ENCODE data around the gene RPP21. TPM values are rescaled to one million over a fixed set of nuclear protein-coding genes. Genes with fewer than 3 reads are reported as not detected.

RPP21 gene
- total RNA-seq, result 11.2 and 24.6 TPM in 2 replicates
- polyA plus RNA-seq (2012), result 32.9 TPM

DNA sequence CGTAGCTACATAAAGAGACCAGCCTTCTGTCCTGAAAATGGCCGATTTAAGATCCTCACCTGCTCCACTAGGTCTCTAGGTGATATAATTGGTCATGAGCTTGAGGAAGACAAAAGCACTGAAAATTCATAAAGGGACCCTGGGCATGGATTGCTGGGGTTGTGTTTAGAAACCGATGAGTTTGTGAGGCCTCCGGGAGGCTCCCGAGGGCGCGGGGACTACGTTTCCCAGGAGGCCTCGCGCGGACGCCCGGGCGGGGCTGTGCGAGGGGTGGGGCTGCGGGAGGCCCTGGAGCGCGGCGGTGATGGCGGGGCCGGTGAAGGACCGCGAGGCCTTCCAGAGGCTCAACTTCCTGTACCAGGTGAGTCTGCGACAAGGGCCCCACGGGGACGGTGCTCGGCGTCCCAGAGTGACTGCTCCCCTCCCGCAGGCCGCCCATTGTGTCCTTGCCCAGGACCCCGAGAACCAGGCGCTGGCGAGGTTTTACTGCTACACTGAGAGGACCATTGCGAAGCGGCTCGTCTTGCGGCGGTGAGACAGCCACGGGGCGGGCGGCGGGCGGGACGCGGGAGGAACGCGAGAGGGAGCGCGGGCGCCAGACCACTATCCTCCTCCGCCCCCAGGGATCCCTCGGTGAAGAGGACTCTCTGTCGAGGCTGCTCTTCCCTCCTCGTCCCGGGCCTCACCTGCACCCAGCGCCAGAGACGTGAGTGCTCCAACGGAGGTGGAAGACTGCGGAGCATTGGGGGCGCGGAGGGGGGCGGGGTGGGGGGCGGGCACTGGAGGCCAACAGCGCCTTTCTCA is at the start of gene RPP21:
TSS of gene RPP21 (plus strand) at position 289 of the 804 bp plus-strand sequence. CDS start at position 305, 16 bp downstream.
- DNase-seq (ENCODE audit: low read depth), result peak; percentile 82

DNA sequence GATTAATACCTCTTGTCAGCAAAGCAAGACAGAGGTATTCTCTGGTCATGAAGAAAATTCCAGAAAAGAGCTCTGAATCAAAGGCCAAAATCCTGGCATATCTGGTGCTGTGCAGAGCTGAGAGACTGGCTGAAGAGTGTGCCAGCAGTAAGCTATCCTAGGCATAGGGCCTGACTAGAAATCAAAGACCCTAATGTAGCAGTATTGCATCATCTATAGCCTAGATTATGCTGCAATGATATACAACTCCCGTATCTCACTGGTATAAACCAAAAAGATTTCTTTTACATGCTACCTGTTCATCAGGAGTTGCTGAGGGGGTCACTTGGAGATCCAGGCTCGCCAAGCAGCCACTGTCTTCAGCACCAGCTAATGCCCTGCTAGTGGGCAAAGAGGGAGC is 49.1 kb upstream of the RPP21 start:
- DNase-seq (ENCODE audit: low read depth), result no peak

DNA sequence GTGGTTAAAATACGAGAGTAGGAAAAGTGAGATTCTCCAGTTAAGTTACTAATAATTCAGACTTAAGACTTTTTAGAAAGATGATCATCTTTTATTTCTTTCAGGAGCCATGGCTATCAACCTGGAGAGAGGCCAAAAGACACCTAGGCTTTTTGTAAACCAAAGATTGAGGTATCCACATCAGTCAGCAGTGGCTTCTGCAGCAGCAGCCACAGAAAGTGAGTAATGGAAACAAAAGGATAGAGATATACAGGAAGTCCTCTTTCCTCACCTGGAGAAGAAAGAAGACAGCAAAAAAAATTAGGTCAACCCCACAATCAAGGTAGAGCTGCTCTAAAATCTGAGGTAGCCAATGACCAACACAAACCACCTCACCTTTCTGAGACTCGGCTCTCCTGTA is 41.0 kb upstream of the RPP21 start:
- no peak for DNase-seq (ENCODE audit: low read depth)

DNA sequence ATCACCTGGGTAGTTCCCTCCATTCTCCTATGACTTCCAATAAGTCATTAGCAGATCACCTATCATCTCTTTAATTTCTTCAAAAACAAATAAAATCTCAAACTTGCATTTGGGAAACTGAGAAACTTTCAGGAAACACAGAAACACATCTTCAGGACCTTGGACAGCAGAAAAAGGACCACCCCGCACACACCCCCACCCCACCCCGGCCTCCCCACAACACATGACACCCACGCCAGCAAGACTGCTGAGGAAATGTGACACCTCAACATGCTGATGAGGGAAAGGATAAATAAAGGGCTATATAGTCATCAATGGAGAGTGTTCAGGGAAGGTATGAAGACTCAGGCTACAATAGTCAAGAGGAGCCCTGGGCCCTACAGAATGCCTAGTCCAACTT is 33.9 kb upstream of the RPP21 start:
- DNase-seq (ENCODE audit: low read depth), result peak; percentile 54

DNA sequence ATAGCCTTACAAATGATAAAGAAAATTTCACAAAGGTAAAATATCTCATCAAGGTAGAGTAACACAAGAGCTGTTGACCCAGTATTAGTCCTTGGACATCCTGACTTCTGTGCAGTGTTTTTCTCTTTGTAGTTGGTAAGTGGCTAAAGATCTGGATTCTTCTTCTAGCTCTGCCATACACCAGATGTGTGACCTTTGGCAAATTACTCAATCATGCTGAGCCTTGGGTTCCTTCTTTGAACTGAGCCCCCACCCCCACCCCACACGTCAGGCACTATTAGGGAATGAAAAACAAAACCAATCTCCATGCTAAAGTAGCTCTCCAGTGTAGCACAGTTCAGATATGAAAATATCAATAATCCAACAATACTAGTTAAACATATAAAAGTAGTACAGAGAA is 33.3 kb upstream of the RPP21 start:
- DNase-seq (ENCODE audit: low read depth), result no peak

DNA sequence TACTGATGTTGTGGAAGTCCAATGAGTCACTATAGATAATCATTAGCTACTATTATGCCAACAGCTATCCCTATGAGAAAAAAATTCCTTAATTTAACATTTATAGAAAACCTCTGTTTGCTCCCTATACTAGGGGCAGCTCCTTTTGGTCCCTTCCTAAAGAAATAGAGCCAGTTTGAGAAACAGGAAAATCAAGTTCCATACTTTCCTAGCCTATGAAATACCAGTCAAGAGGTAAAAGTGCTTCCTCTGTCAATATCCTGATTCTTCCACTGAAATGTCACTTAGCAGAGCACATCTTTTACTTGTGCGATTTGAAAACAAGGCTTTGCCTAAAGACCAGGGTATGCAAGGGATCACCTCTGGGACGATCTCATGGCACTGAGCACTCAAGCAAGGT is 32.7 kb upstream of the RPP21 start:
- no peak for DNase-seq (ENCODE audit: low read depth)

DNA sequence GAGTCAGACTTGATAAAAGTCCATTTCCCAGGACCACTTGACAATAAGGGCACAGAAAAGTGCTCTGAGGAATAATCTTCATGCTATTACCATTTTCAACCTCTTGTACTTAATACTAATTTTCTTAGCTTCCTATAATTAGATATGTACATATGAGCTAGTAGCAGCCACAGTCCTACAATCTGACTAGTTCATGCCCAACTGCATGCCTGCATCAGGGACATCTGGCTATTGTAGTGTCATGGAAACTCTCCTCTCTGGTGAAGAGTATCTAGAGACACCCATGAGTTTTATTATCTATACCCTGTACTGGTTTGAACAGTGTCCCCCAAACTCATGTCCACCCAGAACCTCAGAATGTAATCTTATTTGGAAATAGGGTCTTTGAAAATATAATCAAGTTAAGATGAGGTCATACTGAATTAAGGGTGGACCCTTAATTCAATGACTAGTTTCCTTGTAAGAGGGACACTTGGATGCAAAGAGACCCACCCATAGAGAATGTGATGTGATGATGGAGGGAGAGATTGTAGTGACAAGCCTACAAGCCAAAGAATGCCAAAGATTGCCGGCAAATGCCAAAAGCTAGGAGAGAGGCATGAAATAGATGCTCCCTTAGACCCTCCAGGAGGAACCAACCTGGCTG is 32.2 kb upstream of the RPP21 start:
- DNase-seq (ENCODE audit: low read depth), result no peak

DNA sequence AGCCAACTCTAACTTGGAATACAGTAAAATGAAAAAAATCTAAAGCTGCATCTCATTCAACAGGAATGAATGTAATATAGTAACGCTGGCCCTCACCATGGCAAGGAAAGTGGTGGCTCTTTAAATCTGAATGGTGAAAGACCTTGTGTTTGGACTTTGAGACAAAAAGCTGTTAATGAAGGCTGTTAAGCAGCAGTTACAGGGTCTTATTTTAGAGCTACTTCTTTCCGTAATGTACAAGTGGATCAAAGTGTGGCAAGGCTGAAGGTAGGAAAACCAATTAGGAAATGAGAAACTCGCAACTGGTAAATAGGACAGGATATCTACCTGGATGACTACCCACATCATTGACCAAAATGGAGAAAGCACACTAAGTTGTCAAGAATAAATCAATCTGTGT is 29.8 kb upstream of the RPP21 start:
- no peak for DNase-seq (ENCODE audit: low read depth)

DNA sequence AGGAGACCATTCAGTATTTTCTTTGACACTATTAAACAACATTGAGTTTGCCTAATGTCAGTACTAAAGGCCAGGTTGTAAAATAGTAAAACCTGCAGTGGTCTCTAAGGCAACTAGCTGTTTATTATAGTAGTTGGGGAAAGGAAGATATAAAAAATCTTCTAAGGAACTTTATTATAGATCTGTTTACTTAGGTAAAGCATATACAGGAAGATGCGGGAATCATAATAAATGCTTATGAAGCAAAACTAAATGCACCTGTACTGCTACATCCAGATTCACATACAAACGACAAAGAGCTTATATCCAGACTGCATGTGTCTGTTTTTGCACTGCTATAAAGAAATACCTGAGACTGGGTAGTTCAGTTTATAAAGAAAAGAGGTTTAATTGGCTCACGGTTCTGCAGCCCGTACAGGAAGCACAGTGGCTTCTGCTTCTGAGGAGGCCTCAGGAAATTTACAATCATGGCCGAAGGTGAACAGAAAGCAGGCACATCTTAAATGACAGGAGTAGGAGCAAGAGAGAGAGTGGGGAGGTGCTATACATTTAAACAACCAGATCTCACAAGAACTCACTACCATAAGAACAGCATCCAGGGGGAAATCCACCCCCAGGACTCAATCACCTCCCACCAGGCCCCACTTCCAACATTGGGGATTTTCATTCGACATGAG is 26.9 kb upstream of the RPP21 start:
- DNase-seq (ENCODE audit: low read depth), result no peak

DNA sequence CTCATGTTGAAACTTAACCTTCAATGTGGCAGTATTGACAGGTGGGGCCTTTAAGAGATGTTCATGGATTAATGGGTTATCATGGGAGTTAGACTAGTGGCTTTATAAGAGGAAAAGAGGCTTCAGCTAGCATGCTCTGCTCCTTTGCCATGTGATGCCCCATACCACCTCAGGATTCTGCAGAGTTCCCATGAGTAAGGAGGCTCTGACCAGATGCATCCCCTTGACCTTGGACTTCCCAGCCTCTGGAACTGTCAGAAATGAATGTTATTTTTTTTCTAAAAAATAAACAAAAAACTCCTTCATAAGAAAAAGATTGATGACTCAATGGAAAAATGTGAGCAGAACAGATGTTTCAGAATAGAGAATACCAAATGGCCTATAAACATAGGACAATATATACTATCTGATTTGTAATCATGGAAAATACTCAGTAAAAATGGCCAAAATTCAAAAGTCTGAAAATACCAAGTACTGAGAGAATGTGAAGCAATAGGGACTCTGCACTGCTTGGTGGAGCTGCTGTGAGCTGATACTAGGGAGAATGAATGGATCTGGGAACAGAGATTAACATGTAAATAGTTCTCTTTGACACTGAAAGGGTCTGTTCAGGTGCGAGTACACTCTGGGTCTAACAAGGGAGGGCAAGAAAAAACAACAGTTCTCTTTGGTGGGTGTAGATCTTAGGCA is 25.7 kb upstream of the RPP21 start:
- DNase-seq (ENCODE audit: low read depth), result no peak

DNA sequence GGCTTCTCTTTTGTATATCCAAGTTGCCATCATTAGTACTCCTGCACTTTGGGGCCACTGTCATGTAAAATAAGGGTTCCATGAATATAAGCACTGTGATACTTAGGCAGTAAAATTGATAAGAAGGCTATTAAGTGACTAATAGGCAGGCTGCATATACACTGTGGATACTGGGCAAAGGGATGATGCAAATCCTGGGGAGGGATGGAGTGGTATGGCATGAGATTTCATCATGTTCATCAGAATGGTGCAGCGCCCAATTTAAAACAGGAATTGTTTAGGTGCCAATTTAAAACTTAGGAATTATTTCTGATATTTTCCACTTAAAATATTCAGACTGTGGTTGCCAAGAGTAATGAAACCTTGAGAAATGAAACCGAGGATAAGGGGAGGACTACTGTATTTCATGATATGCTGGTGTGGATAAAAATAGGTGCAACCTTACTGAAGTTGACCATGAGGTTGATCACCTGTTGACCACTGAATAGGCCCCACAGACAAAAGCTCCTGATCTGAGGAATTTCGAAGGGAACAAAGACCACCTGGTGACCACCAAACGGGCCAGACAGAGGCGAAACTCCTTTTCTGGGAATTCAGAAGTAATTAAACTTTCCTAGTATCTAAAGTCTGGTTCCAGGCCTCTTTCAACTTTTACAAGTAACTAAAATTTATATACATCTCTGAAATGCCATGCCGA is 23.1 kb upstream of the RPP21 start:
- DNase-seq (ENCODE audit: low read depth), result no peak

DNA sequence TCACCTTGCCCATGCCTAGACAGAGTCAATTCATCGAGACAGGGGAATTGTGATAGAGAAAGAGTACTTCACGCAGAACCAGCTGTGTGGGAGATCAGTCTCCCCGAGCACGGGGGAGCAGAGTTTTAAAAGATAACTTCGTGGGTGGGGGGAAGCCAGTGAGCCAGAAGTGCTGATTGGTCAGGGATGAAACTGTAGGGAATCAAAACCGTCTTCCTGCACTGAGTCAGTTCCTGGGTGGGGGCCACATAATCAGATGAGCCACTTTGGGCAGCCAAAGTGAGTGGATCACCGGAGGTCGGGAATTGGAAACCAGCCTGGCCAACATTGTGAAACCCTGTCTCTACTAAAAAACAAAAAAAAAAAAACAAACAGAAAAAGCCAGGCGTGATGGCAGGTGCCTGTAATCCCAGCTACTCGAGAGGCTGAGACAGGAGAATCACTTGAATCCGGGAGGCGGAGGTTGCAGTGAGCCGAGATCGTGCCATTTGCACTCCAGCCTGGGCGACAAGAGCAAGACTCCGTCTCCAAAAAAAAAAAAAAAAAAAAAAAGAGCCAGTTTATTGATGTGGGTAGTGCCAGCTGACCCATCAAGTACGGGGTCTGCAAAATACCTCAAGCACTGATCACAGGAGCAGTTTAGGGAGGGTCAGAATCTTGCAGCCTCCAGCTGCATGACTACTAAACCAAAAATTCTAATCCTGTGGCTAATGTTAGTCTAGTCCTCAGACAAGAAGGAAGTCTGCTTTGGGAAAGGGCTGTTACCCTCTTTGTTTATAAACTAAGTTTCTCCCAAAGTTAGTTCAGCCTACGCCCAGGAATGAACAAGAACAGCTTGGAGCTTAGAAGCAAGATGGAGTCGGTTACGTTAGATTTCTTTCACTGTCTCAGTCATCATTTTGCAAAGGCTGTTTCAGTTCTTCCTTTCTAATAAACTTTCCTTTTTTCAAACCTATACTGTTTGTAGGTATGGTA is 22.1 kb upstream of the RPP21 start:
- DNase-seq (ENCODE audit: low read depth), result peak; percentile 52

DNA sequence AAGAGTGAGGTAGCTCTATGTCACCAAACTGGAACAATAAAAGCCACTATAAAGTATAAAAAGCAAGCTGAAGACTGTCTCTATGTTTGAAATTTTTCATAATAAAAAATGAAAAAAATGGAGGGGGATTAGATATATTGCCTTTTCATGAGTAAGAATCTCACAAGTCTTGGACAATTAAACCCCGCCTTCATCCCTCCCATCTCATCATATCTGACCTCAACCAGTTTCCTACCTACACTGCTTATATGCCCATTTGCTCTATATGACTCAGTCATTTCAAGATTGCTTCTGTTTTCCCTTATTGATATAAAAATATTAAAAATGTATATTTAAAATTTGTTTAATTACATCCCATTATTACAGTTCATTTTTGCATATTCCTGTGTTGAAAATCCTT is 21.1 kb upstream of the RPP21 start:
- DNase-seq (ENCODE audit: low read depth), result no peak

DNA sequence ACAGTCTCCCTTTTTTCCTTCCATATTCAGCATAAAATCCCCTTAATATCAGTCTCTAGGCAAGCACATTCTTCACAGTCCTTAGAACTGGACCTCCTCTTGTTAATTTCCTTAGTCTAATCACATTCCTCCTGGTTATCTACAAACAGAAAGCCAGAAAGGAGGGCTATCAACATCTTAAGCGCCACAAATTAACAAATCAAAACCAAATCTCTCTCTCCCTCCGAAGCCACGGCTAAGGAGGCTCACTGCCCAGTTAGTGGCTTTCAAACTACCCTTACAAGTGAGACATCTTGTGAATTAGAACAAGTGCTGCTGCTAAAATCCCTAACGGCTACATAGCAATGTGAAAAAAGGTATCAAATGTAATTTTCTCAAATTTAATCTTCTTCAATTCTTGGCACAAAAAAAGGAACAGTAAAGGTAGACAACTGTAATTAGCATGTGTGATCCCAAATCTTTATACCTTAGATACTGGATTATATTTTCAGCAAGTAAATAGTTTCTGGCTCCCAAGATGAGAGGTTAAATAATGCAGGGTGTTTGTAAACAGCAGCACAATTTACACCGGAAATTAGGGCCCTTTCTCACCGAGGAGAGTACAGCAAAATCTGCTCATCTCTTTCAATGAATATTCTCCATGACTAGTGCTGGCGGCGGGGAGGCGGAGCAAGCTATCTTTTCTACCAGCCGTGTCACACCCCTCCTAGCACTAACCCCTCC is 19.6 kb upstream of the RPP21 start:
- DNase-seq (ENCODE audit: low read depth), result peak; percentile 57

DNA sequence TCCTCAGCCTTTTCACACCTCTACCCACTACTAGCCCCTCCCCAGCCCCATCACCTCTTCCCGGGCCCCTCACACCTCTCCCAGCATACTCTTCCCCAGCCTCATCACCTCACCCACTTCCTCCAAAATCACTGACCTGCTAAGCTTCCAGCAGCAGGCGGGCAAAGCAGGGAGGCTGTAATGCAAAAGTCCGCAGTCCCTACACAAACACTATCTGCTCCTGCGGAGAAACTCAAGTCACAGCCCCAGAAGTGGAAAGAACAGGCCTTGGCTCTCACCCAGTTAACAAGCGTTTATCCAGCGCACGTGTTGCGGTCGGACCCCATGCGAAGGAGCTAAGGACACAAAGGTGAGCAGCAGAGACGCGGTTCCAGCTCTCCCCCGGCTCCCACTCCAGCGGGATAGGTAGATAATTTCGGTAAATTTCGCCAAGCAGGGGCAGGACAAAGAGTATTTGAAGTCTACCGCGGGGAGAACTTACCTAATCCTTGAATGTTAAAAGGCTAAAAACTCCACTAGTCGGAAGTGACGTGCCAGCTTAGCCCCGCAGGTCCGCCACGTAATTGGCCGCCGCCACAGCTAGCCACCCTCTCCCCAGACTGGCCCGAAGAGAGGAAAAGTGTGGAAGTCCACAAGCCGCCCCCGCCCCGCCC is 19.0 kb upstream of the RPP21 start:
- DNase-seq (ENCODE audit: low read depth), result no peak

DNA sequence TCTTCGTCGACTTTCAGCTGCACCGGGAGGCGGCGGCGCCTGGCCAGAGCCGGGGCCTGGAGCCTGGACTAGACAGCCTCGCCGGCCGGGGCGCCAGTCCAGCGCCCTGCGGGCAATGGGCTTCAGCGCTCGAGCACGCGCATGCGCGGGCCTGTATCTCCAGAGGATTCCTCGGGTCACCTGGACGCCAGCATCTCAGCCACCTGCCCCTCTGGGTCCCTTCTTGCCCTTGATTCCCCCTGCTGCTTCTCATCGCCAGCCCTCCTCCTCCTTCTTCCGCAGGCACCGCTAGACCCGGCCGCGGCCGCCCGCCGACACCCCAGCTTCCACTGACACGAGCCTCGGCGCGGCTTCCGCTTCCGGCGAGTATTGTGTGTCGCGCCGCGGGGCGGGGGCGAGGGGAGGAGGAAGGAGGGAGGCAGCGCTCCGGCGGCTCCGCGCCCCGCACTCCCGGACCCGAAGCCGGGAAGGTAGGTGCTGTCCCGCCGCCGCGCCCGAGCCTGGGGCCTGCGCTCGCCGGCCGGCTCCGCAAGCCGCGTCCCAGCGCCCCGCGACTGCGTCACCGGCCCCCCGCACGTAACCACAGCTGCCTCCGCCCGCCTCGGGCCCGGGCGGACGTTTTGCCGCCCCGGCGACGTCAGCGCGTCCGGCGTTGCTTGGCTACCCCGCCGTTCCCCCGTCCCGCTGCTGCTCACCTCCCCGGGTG is 18.3 kb upstream of the RPP21 start, which contains the start of gene TRIM39:
TSS of gene TRIM39 (plus strand) at position 402 of the 706 bp plus-strand sequence. CDS start 2,391 bp downstream, outside the sequence.
- DNase-seq (ENCODE audit: low read depth), result peak; percentile 83

DNA sequence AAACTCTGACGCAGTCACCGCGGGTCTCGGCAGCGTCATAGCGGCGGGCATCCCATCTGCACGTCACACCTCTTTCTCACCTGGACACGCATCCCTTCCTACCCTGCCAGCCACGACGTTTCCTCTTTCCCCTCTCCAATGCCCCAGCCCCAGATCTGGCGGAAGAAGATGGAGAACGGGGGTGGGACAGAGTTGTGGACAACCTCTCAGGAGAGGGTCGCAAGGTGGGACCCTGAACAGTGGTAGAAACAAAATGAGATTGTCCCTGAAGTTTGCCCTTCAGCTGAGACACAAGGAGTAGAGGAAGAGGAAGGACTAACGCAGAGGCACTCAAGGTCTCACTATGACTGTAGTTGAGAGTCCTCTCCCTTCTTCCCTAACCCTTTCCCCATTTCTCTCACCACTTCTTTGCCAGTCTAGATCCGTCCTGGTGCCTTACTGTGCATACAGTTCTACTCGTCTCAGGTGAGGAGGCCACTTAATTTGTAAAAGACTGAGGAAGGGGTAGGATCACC is 17.7 kb upstream of the RPP21 start:
- no peak for DNase-seq (ENCODE audit: low read depth)

DNA sequence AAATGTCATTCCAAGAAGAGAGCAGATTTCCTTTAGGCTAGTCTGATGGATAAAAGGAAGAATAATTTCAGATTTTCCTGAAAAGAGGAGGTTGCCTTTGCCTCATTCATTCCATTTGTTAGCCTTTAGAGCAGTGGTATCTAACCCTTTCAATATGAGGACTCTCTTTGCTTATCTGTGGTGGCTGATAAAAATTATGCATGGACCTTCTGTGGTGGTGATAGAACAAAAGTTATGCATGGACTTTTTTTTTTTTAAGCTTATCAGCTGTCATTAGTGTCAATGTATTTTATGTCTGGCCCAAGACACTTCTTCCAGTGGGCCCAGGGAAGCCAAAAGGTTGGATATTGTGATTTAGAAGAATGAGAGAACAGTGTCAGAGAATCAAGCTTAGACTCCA is 16.6 kb upstream of the RPP21 start:
- DNase-seq (ENCODE audit: low read depth), result no peak

Measured in myocyte (in vitro differentiated cells).